HG03060 (cell line): ENCODE data around the gene CCDC174.

ENCODE experiments used
- ATAC-seq: cut with Tn5 transposase; IDR thresholded peaks from one replicate; pipeline ENCODE4 v1.9.1; 2021; ENCODE audit warnings: low read depth, moderate number of reproducible peaks; ENCODE audit not compliant: unreplicated experiment

The CCDC174 gene

GRCh38 chr3:14624498-14624897 is 27.1 kb upstream of the CCDC174 start:
- no peak for ATAC-seq

GRCh38 chr3:14625443-14625842 is 26.1 kb upstream of the CCDC174 start:
- no peak for ATAC-seq

GRCh38 chr3:14627815-14628214 is 23.7 kb upstream of the CCDC174 start:
- ATAC-seq, result no peak

GRCh38 chr3:14628406-14628805 is 23.2 kb upstream of the CCDC174 start:
- ATAC-seq, result no peak

GRCh38 chr3:14630404-14631100 is 21.0 kb upstream of the CCDC174 start:
- no peak for ATAC-seq

GRCh38 chr3:14631101-14631497 is 20.5 kb upstream of the CCDC174 start:
- ATAC-seq, result no peak

GRCh38 chr3:14631687-14632441 is 19.7 kb upstream of the CCDC174 start:
- no peak for ATAC-seq

GRCh38 chr3:14632442-14632930 is 19.1 kb upstream of the CCDC174 start:
- ATAC-seq, result no peak

GRCh38 chr3:14633417-14633816 is 18.1 kb upstream of the CCDC174 start:
- ATAC-seq, result no peak

- ATAC-seq, result no peak
These were observed 17.6 kb upstream of the CCDC174 start for GRCh38 chr3:14633819-14634424.

- no peak for ATAC-seq
These were observed 16.7 kb upstream of the CCDC174 start for GRCh38 chr3:14634763-14635400.

- ATAC-seq, result no peak
These were observed 15.0 kb upstream of the CCDC174 start for GRCh38 chr3:14636496-14637087.

- no peak for ATAC-seq
These were observed 11.4 kb upstream of the CCDC174 start for GRCh38 chr3:14640157-14640562.

GRCh38 chr3:14640734-14641133 is 10.8 kb upstream of the CCDC174 start:
- no peak for ATAC-seq

GRCh38 chr3:14641346-14641745 is 10.2 kb upstream of the CCDC174 start:
- ATAC-seq, result no peak

- ATAC-seq, result no peak
These were observed 6.1 kb upstream of the CCDC174 start for GRCh38 chr3:14645453-14645852.

GRCh38 chr3:14646131-14646573 is 5.4 kb upstream of the CCDC174 start:
- ATAC-seq, result no peak

GRCh38 chr3:14646589-14647413 is 4.8 kb upstream of the CCDC174 start:
- ATAC-seq, result no peak
